WERI-Rb-1 (cell line): ENCODE results near the gene SERPINB8.

ENCODE experiments used
- DNase-seq: peaks from one replicate; pipeline ENCODE4 v3.0.0-alpha.2; 2020
- H3K27ac ChIP-seq: fragments of 250-450 bp; sonication (Bioruptor Pico); 2 replicates; pipeline ENCODE4 v1.5.1; 2020; ENCODE audit warnings: mild to moderate bottlenecking, moderate library complexity
- H3K27me3 ChIP-seq: fragments of 250-450 bp; sonication (Bioruptor Pico); 2 replicates; pipeline ENCODE4 v1.5.1; 2021; ENCODE audit warnings: mild to moderate bottlenecking, low read depth, moderate library complexity; ENCODE audit not compliant: insufficient read depth, severe bottlenecking
- H3K36me3 ChIP-seq: fragments of 250-450 bp; sonication (Bioruptor Pico); 2 replicates; pipeline ENCODE4 v1.5.1; 2020; ENCODE audit warnings: mild to moderate bottlenecking, moderate library complexity
- H3K4me3 ChIP-seq: 2 replicates; pipeline ENCODE4 v1.5.1; 2011; ENCODE audit warnings: low read depth, mild to moderate bottlenecking, control low read depth, low read length
- H3K9me3 ChIP-seq: fragments of 250-450 bp; sonication (Bioruptor Pico); 2 replicates; pipeline ENCODE4 v1.5.1; 2021; ENCODE audit warnings: mild to moderate bottlenecking, moderate library complexity; ENCODE audit not compliant: severe bottlenecking
- TF ChIP-seq, protein P1 (sequence below): IDR thresholded peaks from 2 replicates; pipeline ENCODE4 v1.5.1; 2011; ENCODE audit warnings: low read depth, mild to moderate bottlenecking, control low read depth, inconsistent platforms, low read length

The SERPINB8 gene

DNA sequence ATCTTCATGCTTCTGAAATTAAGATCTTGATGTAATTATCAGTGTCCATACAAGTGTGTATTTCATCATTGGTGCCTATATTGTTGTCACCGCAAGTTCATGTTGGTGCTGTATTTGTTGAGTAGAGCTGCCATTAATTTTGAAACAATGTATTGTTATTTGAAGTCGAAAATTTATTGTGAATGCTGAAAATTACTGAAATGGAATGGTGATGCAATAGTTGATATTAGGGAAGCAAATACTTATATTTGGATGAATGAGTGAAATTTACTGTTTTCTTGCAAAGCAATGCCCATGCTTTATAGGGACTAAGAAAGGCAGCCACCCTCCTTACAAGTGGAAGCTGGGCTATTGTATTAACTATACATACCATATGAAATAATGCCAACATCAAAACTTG, 41.6 kb downstream of the SERPINB8 start:
- no peaks in the 10 kb centered on the region for H3K9me3 ChIP-seq

GRCh38 chr18:64017870-64018269, 48.0 kb downstream of the SERPINB8 start:
- Histone ChIP-seq H3K4me3 (no peak overlapping the region), H3K27me3 (no peaks in the 10 kb centered on the region), H3K27ac (no peak overlapping the region), H3K9me3 (no peaks in the 10 kb centered on the region), H3K36me3 (no peaks in the 10 kb centered on the region)
- TF ChIP-seq, protein P1, sequence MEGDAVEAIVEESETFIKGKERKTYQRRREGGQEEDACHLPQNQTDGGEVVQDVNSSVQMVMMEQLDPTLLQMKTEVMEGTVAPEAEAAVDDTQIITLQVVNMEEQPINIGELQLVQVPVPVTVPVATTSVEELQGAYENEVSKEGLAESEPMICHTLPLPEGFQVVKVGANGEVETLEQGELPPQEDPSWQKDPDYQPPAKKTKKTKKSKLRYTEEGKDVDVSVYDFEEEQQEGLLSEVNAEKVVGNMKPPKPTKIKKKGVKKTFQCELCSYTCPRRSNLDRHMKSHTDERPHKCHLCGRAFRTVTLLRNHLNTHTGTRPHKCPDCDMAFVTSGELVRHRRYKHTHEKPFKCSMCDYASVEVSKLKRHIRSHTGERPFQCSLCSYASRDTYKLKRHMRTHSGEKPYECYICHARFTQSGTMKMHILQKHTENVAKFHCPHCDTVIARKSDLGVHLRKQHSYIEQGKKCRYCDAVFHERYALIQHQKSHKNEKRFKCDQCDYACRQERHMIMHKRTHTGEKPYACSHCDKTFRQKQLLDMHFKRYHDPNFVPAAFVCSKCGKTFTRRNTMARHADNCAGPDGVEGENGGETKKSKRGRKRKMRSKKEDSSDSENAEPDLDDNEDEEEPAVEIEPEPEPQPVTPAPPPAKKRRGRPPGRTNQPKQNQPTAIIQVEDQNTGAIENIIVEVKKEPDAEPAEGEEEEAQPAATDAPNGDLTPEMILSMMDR: 0 out of 2 replicates have a peak, but pooled peaks have one; percentile 33
- DNase-seq: no peak

More for the DNA sequence above, 41.6 kb downstream of the SERPINB8 start:
- Histone ChIP-seq H3K27ac (no peak overlapping the region), H3K4me3 (no peak overlapping the region), H3K36me3 (no peaks in the 10 kb centered on the region), H3K27me3 (no peaks in the 10 kb centered on the region)
- DNase-seq: no peak
- TF ChIP-seq, protein P1: no peak

DNA sequence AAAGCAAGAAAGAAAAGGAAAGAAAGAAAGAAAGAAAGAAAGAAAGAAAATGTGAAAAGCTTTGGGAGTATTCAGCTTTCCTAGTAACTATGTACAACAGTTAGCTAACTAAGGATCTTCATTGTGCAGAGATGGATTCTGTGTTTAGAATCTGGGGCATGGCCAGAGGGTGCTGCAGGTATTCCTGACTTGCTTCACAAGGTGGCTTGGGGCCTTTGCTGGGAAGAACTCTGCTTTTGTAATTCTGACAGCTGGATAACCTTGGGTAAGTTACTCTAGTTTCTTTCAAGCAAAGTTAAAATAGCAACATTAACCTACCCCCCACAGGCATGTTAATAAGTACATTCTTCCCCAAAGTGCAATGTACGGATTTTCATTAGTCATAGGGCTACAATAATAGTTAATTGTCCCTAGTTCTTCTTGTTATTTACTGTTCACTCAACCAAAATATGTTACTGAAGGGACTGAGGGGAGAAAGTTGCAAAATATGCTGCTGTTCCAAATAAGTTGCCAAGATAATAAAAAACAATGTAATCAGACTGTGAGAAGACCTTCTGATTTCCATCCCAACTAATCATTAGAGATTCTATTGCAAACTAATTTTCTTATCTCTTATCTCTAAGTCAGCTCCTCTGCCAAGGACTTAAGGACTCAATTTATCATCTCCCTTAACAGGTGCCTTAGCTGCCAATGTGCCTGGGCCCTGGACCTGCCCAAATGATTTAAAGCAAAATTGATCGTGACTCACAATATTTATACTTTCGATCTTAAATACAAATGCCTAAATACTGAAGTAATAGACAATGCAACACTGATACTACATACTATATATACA, 50.3 kb downstream of the SERPINB8 start:
- Histone ChIP-seq H3K27me3 (no peaks in the 10 kb centered on the region), H3K4me3 (no peak overlapping the region), H3K9me3 (no peaks in the 10 kb centered on the region), H3K27ac (no peak overlapping the region), H3K36me3 (no peaks in the 10 kb centered on the region)
- DNase-seq: no peak
- TF ChIP-seq, protein P1: no peak

DNA sequence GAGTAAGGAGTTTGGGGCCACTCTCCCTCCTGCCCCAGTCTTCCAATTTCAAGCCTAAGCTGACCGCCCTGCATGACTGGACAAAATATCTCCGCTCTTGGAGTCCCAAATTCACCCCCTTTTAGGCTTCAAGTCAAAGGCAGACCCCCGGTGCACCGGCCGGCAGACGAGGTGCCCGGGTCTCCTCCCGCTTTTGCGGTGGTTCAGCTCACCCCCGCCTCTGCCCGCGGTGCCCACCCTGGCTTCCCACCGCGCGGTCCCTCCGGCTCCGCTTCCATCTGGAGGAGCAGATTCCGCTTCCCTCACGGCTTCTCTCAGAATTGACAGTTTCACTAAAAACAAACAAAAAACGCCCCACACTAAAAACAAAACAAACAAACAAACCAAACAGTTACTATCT, 56.5 kb downstream of the SERPINB8 start:
- Histone ChIP-seq H3K27me3 (no peaks in the 10 kb centered on the region), H3K27ac (no peak overlapping the region), H3K36me3 (no peaks in the 10 kb centered on the region), H3K4me3 (no peak overlapping the region), H3K9me3 (no peaks in the 10 kb centered on the region)
- DNase-seq: no peak
- TF ChIP-seq, protein P1: no peak

- Histone ChIP-seq H3K36me3 (no peaks in the 10 kb centered on the region), H3K27me3 (no peaks in the 10 kb centered on the region), H3K4me3 (no peak overlapping the region), H3K9me3 (no peaks in the 10 kb centered on the region), H3K27ac (no peak overlapping the region)
- DNase-seq: no peak
- TF ChIP-seq, protein P1: no peak
Measured at GRCh38 chr18:64027931-64028695, 58.2 kb downstream of the SERPINB8 start.
